WTC11 (cell line): ENCODE data around the gene LSR.
"Not testable (repeated sequence)": the region's sequence is repeated elsewhere in the genome, so short reads cannot be mapped to it uniquely, and the experiment has no call there.

Experiments
- CBFB ChIP-seq: sonication (generic); formaldehyde crosslinking; IDR thresholded peaks from 2 replicates; pipeline ENCODE4 v1.8.1; 2022; ENCODE audit warnings: mild to moderate bottlenecking, low read depth, missing genetic modification reagents
- CREM ChIP-seq: sonication (generic); formaldehyde crosslinking; IDR thresholded peaks from 2 replicates; pipeline ENCODE4 v1.8.1; 2022; ENCODE audit warnings: mild to moderate bottlenecking, missing genetic modification reagents, moderate library complexity
- CTCF ChIP-seq: fragments of 200-600 bp; IDR thresholded peaks from 2 replicates; pipeline ENCODE4 v1.8.0; 2022; ENCODE audit warnings: antibody characterized with exemption
- GTF2I ChIP-seq: fragments of 250-450 bp; sonication (Bioruptor Pico); conservative IDR thresholded peaks from 2 replicates; pipeline ENCODE4 v1.4.0; 2021; ENCODE audit warnings: mild to moderate bottlenecking
- KAT7 ChIP-seq: sonication (generic); formaldehyde crosslinking; IDR thresholded peaks from 2 replicates; pipeline ENCODE4 v1.8.1; 2023; ENCODE audit warnings: missing genetic modification reagents, mild to moderate bottlenecking, borderline replicate concordance
- MAX ChIP-seq: sonication (generic); formaldehyde crosslinking; IDR thresholded peaks from 2 replicates; pipeline ENCODE4 v1.8.0; 2022; ENCODE audit warnings: mild to moderate bottlenecking, missing genetic modification reagents
- RELA ChIP-seq: sonication (generic); formaldehyde crosslinking; IDR thresholded peaks from 2 replicates; pipeline ENCODE4 v1.8.1; 2022; ENCODE audit warnings: missing genetic modification reagents, mild to moderate bottlenecking, borderline replicate concordance
- ZNF512 ChIP-seq: sonication (generic); formaldehyde crosslinking; IDR thresholded peaks from 2 replicates; pipeline ENCODE4 v1.8.1; 2022; ENCODE audit warnings: missing genetic modification reagents, borderline replicate concordance
- TF ChIP-seq, protein P1 (sequence below): sonication (generic); formaldehyde crosslinking; IDR thresholded peaks from 2 replicates; pipeline ENCODE4 v1.8.1; 2022; ENCODE audit warnings: low read depth, mild to moderate bottlenecking, moderate library complexity, missing genetic modification reagents, borderline replicate concordance
- TF ChIP-seq, protein P2 (sequence below): sonication (generic); formaldehyde crosslinking; IDR thresholded peaks from 2 replicates; pipeline ENCODE4 v1.8.1; 2023; ENCODE audit warnings: mild to moderate bottlenecking, moderate library complexity, missing genetic modification reagents

GRCh38 chr19:35285465-35285864 lies 36.7 kb downstream of the LSR start:
- TF ChIP-seq CBFB (CRISPR knock-in tag); KAT7; GTF2I (CRISPR knock-in tag); CTCF; CREM (CRISPR knock-in tag); MAX (CRISPR knock-in tag); ZNF512; RELA (CRISPR knock-in tag): not testable (repeated sequence)
- TF ChIP-seq, protein P1, sequence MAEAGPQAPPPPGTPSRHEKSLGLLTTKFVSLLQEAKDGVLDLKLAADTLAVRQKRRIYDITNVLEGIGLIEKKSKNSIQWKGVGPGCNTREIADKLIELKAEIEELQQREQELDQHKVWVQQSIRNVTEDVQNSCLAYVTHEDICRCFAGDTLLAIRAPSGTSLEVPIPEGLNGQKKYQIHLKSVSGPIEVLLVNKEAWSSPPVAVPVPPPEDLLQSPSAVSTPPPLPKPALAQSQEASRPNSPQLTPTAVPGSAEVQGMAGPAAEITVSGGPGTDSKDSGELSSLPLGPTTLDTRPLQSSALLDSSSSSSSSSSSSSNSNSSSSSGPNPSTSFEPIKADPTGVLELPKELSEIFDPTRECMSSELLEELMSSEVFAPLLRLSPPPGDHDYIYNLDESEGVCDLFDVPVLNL (CRISPR knock-in tag) = not testable (repeated sequence)
- TF ChIP-seq, protein P2, sequence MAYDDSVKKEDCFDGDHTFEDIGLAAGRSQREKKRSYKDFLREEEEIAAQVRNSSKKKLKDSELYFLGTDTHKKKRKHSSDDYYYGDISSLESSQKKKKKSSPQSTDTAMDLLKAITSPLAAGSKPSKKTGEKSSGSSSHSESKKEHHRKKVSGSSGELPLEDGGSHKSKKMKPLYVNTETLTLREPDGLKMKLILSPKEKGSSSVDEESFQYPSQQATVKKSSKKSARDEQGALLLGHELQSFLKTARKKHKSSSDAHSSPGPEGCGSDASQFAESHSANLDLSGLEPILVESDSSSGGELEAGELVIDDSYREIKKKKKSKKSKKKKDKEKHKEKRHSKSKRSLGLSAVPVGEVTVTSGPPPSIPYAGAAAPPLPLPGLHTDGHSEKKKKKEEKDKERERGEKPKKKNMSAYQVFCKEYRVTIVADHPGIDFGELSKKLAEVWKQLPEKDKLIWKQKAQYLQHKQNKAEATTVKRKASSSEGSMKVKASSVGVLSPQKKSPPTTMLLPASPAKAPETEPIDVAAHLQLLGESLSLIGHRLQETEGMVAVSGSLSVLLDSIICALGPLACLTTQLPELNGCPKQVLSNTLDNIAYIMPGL = not testable (repeated sequence)
